HG03439 (cell line): Measurements from ENCODE around the gene LY6G6D.

ENCODE experiments used
- ATAC-seq: cut with Tn5 transposase; IDR thresholded peaks from one replicate; pipeline ENCODE4 v1.9.1; 2021; ENCODE audit warnings: mild to moderate bottlenecking, moderate library complexity; ENCODE audit not compliant: unreplicated experiment

Gene LY6G6D

DNA sequence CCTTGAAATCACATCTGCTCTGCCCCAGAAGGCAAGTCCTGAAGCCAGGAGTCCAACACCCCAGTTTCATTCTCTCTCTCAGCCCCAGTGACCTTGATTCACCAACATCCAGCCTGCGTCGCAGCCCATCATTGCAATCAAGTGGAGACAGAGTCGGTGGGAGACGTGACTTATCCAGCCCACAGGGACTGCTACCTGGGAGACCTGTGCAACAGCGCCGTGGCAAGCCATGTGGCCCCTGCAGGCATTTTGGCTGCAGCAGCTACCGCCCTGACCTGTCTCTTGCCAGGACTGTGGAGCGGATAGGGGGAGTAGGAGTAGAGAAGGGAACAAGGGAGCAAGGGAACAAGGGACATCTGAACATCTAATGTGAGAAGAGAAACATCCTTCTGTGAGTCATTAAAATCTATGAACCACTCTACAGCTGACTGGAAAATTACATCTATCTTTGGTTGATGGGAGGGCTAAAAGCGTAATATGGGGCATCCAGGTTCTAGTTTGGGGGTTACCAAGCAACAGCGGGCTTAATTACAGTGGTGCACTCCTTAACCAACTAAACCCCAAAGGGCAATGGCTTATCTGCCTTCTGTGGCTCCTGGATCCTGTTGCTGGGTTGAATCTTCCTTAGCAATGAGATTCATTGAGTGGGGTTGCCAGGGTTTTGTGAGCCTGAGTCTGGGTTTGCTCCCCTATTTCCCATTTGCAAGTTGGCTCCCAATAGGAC is 2.5 kb downstream of the LY6G6D start:
- no peak for ATAC-seq

GRCh38 chr6:31718265-31718664 is 3.1 kb downstream of the LY6G6D start:
- no peak for ATAC-seq

- ATAC-seq, result no peak
These were observed 3.9 kb downstream of the LY6G6D start for GRCh38 chr6:31719001-31719400.

DNA sequence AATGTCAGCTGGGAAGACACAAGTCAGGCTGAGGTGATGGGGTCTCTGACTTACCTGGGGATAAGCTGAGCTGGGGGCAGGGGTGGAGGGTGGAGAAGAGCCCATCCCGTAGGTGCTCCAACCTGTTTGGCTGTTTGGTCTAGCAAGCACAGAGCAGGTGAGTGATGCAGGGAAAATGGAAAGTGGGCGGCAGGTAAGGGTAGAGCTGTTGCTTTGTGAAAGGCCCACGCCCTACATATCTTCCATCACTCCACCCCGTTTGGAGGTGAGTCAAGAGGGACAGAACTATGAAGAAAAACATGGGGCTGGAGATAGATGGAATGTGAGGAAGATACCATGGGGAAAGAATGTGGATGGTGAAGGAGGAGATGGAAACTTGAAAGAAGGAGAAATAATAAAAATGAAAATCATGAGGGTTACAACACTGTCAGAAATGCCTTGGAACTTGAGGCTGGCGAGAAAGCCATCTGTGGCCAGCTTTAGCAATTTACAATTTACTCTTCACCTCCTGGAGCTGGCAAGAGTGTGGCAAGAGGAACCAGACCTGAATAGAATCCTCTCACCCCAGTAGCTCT is 5.1 kb downstream of the LY6G6D start:
- ATAC-seq, result no peak

- ATAC-seq, result no peak
These were observed 6.3 kb downstream of the LY6G6D start, which contains the start of gene LY6G6C for GRCh38 chr6:31721351-31722020. Gene LY6G6C, minus strand, starts transcription at chr6:31721746. Its CDS starts 67 bp downstream, at chr6:31721679.

GRCh38 chr6:31722173-31722572 is 7.0 kb downstream of the LY6G6D start:
- ATAC-seq, result no peak

- ATAC-seq, result no peak
These were observed 8.3 kb downstream of the LY6G6D start, which contains the start of gene MPIG6B for GRCh38 chr6:31723245-31723979. Gene MPIG6B, plus strand, starts transcription at chr6:31723373. Its CDS starts 11 bp downstream, at chr6:31723384.

GRCh38 chr6:31723980-31724691 is 9.0 kb downstream of the LY6G6D start:
- ATAC-seq, result no peak

GRCh38 chr6:31725502-31726350 is 10.6 kb downstream of the LY6G6D start:
- no peak for ATAC-seq

GRCh38 chr6:31727034-31727716 is 12.0 kb downstream of the LY6G6D start:
- ATAC-seq, result no peak

DNA sequence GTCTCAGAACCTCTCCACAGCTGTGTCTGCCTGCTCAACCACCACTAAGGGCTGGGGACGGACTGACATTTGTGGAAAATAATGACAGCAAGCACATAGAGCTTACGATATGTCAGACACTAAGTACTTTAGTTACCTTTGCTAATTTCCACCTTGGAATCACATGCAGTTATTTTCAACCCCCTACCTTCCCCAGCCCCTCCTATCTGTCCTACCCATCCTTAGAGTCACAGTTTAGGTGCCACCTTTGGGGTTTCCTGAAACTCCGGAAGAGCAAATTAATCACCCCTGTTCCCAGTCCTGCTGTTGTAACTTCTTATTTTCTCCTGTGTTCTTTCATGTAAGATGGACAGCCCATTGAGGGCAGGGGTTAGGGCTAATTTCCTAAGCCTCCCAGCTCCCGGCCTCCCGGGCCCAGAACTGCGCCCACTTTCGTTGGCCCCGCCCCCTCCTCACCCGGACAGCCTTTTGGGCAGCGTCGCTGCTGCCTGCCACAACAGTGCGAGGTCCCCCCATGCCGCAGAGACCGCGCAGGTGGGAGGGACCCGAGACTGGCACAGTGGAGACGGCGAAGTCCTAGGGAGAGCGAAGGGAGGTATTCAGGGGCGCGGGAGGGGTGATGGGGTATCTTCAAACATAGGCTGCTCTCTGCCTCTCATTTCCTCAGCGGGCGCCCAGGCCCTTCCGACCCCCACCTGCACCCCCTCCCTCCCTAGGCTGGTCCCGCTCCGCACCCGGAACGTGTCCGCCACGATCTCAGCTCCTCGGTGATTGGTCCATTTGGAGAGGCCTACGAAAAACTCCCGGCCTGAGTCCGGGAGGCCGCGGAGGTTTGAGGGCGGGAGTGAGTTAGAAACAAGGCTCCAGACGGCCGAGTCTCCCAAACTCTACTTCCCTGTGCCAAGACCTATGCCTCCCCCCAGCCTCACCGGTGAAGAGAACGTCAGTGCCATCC is 12.8 kb downstream of the LY6G6D start:
- ATAC-seq, result no peak

DNA sequence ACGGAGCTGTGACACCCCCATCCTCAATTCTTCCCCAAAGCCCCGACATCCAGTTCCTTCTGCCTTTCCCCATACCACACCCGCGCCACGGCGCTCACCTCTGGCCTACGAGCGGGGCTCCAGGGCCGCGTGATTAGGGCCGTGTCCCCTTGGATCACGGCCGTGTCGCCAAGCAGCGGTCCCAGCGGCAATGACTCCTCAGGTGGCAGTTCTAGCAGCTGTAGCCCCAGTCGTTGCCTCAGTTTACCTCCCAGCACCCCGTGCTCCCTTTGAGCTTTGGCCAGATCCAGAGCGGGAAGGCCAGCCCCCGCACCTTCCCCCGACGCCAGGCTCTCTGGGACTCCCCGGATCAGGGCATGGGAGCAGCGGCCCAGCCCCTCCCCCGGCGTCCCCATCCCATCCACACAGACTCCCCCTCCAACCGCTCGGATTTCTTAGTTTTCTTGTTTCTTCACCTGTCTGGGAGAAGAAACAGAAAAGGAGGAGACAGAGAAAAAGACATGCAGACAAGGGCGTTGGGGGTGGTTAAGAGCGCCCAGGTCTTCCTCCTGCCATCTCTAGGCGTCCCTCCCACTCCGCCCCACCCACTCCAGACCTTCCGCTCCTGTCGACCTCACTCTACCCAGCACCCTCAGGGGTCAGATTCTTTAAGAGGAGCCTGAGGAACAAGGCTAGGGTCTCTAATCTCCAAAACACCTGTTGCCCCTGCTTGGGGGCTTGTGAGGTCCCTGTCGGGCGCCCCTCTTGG is 13.8 kb downstream of the LY6G6D start, which contains the start of gene DDAH2:
Gene DDAH2 (minus strand): TSS at position 533 of the 748 bp plus-strand sequence. CDS start 138 bp downstream, at position 395.
- ATAC-seq, result no peak

DNA sequence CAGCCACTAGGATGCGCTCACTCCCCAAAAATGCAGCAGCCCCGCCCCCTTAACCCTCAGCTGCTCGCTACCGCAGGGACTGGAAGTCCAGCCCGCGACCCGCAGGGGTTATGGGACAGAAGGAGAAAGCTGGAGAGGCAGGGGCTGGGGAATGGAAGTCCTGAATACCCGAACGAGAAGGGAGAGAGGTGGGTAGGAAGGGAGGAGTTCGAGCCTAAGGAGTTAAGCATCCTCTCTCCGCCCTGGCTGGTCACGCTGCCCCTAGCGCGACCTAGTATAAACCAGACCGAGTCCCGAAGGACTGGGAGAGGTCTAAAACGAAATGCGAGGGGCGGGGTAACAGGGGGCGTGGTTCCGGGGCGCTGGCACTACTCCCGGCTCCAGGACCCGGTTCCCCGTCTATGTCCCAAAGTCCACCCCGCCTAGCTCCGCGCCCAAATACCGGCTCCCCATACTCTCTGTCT is 14.4 kb downstream of the LY6G6D start:
- no peak for ATAC-seq

GRCh38 chr6:31729979-31730630 is 15.0 kb downstream of the LY6G6D start:
- no peak for ATAC-seq

GRCh38 chr6:31730631-31731086 is 15.5 kb downstream of the LY6G6D start:
- ATAC-seq, result no peak

DNA sequence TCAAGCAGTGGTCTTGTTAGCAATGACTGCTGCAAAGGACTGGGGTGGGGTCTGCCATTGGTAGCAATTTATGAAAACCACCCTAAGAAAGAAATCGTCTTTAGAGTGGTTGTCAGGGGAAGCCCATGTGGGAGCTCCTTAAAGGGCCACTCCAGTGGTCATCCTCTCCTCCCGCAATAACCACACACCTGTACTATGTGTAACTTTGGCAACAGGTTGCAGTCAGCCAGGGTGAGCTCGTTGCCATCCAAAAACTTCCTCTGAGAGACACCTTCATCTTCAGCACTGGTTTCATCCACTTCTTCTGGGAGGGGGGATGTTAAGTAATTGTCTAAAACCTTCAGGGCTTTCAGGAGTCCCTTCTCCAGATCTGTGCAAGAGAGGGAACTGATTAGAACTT is 16.9 kb downstream of the LY6G6D start:
- no peak for ATAC-seq
